GM10266 (cell line): Measurements from ENCODE around the gene ZNF841.
"Not testable (repeated sequence)": the region's sequence is repeated elsewhere in the genome, so short reads cannot be mapped to it uniquely, and the experiment has no call there.

Experiments used
- DNase-seq: peaks from one replicate; pipeline ENCODE4 v3.0.0; 2012; ENCODE audit errors: extremely low spot score
- CTCF ChIP-seq: IDR thresholded peaks from 2 replicates; pipeline ENCODE4 v1.5.1; 2012; ENCODE audit warnings: mild to moderate bottlenecking, low read depth; ENCODE audit not compliant: control insufficient read depth, insufficient read depth; ENCODE audit errors: missing control alignments

ZNF841 gene

GRCh38 chr19:52101866-52102562 lies 6.4 kb upstream of the ZNF841 start:
- no peak for TF ChIP-seq CTCF
- DNase-seq, result no peak

- no peak for TF ChIP-seq CTCF
- no peak for DNase-seq
These were observed 4.1 kb upstream of the ZNF841 start for GRCh38 chr19:52099497-52100138.

- DNase-seq, result not testable (repeated sequence)
These were observed 851 bp upstream of the ZNF841 start for GRCh38 chr19:52096416-52096815.

GRCh38 chr19:52094526-52095130 lies 937 bp downstream of the ZNF841 start:
- DNase-seq, result no peak
- no peak for TF ChIP-seq CTCF

- no peak for TF ChIP-seq CTCF
- DNase-seq, result no peak
These were observed 9.1 kb downstream of the ZNF841 start for GRCh38 chr19:52086481-52086880.

GRCh38 chr19:52070496-52070895 lies 25.1 kb downstream of the ZNF841 start:
- no peak for TF ChIP-seq CTCF
- DNase-seq, result no peak

GRCh38 chr19:52069653-52070052 lies 25.9 kb downstream of the ZNF841 start:
- TF ChIP-seq CTCF, result no peak
- DNase-seq, result no peak
